Activated T-cell treated with anti-CD3 and anti-CD28 coated beads for 4 hours (primary cell): Measurements from ENCODE around the gene RAB8A.
"Not testable (repeated sequence)": the region's sequence is repeated elsewhere in the genome, so short reads cannot be mapped to it uniquely, and the experiment has no call there.

ENCODE experiments used
- DNase-seq: peaks from one replicate; pipeline ENCODE4 v3.0.0-alpha.2; 2020

Gene RAB8A

DNA sequence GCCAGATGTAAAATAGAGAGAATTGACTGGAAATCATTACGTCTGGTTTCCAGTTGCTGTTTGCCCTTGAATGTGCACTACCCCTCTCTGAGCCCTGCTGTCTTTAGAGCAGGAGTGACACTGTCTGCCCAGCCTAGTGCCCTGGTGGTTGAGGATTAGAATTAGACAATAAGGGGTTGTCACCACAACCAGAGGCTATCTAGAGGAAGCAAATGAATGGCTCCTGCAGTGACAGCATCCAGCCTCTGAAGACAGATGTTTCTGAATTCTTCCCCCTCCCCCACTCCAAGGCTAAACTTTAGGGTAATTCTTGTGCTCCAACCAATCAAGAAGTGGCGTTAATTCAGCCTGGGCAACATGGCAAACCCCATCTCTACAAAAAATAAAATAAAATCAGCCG lies 2.0 kb downstream of the RAB8A start:
- no peak for DNase-seq

DNA sequence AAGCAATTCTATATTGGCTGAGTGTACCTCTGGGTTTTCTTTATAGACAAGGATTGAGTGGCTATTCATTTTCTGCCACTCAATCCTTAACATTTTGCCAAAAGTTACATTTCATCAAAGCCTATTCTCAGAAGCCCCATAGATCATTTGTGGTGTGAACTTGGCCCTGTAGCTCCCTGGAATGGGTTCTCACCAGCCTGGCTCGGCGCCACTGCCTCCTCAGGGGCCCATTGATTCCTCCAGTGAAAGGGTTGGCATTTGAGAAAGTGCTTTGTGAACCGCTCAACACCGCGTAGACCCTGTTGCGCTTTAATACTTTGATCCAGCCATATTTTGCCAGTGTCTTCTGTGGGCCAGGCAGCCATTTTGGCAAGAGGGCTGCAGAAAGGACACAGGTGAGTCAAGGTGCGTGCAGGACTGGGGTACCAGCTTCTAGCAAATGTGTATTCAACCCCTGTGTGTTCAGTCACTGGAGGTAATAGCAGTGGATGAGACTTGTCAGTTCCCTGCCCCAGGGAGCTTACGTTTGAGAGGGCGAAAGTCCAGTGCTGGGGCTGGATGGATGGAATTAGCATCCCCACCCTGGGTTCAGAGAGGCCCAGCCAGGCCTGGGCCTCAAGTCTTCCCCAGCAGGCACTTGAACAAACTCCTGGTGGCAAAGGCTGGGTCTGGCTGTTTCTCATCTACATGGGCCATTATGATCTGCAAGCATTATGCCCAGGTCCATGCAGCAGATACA lies 3.8 kb downstream of the RAB8A start:
- no peak for DNase-seq

DNA sequence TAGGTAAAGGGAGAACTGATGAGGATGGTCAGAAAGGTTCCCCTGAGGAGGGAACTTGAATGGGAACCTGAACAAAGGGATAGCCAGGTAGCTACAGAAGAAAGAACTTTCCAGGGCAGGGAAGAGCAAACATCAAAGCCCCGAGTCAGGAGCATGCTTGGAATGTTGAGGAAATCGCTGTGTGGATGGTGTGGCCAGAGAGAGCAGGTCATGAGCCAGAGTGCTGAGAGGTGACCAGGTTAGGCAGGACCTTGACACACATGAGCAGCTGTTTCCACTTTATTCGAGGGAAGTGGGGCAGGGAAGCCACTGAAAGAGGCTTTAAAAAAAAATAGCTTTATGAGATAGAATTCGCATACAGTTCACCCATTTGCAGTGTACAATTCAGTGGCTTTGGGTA lies 4.4 kb downstream of the RAB8A start:
- DNase-seq, result no peak

DNA sequence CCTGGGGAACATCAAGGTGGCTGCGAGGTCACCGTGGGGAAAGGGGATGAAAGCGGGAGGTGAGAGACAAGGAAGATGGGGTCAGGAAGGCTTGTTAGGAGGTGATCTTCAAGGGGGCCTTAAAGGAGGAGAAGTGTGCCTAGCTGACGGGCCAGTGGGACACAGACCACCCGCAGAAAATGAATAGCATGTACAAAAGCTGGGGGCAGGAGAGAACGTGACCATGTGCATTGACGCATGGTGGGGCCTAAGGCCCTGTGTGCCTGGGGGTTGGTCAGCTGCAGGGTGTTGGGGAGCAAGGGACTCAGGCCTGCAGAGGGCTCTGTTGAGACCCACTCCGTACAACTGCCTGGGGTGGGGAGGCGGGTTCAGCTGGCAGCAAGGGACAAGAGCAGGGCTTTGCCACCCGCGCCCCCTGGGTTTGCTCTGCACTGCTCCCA lies 5.9 kb downstream of the RAB8A start:
- no peak for DNase-seq

DNA sequence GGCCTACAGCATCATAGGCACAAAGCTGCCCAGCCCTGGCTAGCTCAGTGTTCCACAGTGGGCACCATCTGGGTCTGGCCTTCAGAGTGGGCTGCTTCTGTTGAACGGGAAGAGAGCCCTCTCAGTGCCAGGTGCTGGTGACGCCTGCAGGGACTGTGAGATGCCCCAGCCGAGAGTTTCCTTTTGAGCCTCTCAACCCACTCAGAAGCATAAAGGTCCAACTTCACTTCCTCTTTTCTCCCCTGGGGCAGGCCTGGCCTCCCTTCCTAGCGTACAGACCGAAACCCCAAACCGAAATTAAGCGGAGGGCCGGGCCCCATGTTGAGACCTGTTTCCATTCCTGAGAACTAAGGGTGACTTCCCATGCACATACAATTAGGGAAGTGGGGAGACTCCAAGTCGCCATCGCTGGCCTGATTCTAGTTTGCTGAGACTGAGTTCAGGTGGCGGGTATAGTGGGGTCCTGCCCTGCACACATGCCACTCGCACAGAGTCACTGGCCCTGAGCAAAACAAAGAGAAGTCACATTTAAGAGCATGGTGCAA lies 6.9 kb downstream of the RAB8A start:
- no peak for DNase-seq

DNA sequence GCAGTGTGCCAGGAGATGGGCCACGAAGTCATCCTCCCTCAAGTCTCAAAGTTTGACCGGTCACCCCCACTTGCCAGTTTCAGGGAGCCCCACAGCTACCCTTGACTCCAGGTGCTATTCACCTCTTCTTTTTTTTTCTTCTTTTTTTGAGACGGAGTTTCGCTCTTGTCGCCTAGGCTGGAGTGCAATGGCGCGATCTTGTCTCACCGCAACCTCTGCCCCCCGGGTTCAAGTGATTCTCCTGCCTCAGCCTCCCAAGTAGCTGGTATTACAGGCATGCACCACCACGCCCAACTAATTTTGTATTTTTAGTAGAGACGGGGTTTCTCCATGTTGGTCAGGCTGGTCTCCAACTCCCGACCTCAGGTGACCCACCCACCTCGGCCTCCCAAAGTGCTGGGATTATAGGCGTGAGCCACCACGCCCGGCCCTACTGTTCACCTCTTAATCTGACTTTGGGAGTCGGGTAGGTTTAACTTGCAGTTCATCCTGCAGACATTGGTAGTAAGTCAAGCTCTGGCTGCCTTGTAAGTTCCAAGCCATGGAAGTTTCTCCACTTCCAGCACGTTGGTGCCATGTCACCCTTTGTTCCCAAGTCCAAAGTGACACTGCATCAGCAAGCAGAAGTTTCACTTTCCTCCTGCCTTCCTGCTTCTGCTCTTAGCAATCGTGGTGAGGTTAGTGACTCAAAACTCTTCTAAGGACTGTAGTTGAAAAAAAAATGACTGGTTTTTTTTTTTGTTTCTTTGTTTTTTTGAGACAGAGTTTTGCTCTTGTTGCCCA lies 7.6 kb downstream of the RAB8A start:
- DNase-seq, result not testable (repeated sequence)

DNA sequence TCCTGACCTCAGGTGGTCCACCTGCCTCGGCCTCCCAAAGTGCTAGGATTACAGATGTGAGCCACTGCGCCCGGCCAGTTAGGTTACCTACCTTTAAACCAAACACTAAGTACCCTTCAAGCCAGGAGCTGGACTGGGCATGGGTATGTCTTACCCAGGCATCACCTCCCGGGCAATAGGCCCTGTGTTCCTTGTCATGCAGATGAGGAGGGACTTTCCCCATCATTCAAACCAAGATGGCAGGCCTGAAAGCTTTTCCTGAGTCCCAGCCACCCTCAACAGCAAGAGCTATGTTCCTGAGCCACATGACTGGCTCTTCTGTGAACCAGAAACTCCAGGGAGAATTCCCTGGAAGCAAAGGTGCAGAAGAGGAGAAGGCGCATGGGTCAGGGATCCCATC lies 9.5 kb downstream of the RAB8A start:
- no peak for DNase-seq

DNA sequence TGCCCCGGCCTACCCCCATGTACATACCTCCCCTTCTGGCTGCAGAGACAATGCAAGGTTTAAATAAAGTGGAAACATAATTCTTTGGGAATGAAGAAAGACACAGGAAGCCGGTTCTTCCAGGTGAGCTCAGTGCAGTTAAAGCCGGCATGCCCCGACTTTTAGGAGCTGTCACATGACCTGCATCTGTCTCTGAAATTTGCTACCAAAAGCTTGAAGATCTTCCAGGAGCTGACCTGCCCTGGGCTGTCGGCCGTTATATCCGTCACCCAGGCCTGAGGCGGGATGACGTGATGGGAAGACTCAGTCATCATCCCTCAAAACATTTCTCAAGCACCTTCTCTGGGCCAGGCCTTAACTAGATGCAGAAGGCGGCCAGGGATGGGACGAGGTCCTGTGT lies 10.3 kb downstream of the RAB8A start:
- no peak for DNase-seq

DNA sequence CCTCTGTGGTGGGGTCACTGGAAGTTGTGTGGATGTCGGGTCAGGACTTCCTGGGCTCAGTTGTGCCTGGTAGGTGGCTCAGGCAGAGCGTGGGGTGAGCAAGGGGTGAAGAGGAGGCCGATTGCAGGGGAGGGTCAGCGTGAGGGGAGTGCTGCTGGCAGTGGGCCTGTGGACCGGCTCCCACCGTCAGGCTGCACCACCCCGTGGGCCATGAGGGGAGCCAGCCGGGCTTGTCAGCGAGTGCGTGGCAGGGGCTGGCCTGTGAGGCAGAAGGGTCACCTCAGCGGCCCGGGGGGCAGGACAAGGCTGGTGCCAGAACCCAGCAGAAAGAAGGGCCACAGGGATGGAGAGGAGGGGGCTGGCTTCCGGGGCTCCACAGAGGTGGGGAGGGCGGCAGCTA lies 13.3 kb downstream of the RAB8A start:
- DNase-seq, result no peak

DNA sequence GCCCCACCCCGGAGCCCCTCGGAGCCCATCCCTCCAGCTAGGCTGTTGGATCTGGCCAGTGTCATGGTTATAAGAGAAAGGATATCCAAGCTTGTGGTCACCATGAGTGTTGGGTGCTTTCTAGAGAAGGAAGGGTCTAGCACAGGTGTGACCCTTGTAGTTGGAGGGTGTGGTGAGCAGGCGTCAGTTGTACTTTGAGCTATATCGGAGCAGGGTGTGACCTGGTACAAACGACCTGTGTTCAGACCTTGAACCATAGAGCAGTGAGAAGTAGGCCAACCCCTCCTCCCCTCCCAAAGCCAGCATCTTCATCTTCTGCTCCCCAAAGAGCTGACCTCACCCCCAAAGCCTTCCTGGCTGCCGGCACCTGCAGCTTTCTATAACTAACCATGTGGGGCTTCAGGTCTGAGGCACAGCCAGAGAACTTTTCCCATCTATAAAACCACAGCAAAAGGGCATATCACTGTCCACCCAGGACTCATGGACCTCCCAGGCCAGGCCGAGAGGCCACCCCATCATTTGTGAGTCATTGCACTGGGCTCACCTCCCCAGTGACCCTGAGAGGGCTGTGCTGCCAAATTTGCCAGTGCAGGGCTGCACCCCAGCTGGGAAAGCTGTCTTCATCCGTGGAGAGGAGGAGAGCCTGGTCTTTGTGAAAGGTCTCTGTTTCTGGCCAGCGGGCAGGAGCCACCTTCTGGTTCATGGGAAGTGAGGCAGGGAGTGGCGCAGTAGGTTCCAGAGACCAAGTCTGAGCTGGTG lies 14.2 kb downstream of the RAB8A start:
- DNase-seq, result no peak

DNA sequence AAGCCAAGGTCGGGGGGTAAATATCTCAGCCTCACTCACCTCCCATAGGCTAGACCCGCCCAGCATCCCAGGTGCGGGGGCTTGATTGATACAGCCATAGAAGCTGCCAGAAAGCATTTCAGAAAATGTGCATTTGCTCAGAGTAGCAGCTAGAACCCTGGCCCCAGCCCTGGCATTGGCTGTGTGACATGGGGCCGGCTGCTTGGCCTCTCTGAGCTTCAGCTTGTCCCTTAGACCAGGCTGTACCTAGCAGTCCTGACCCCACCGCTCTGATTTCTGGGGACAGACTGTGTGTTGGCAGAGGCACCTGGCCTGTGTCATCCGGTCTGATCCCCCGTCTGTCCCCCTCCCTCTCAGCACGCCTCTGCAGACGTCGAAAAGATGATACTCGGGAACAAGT lies 15.4 kb downstream of the RAB8A start:
- no peak for DNase-seq

DNA sequence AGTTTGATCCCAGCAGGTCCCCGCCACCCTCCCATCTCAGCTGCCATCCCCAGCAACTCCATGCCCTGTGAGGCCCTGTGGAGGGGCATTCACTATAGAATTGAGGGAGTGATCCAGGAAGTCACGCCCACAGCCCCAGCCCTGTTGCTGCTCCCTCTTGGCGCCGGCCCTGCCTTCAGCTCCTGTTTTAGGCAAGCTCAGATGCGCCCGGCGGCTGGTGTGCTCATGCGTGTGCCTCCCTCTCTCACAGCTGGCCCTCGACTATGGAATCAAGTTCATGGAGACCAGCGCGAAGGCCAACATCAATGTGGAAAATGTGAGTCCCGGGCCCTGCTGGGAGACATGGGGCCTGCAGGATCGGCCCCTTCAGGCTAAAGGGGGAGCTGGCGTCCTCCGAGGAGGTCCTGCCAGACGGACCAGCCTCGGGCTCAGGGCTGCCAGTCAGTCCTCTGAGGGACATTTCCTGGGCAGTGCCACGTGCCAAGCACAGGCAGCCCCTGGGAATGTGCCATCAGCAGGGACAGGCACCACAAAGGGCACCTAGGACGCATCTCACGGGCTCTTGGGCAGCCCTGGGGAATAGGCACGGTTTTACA lies 16.2 kb downstream of the RAB8A start:
- DNase-seq, result no peak

DNA sequence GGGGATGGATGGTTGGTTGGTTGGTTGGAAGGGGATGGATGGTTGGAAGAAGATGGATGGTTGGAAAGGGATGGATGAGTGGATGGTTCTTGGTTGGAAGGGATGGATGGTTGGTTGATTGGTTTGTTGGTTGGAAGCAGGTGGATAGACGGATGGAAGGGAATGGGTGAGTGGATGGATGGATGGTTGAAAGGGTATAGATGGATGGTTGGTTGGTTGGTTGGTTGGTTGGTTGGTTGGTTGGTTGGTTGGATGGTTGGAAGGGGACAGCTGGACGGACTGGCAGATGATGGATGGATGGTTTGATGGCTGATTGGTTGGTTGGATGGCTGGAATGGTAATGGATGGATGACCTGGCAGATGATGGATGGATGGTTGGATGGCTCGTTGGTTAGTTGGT lies 20.0 kb downstream of the RAB8A start:
- no peak for DNase-seq

DNA sequence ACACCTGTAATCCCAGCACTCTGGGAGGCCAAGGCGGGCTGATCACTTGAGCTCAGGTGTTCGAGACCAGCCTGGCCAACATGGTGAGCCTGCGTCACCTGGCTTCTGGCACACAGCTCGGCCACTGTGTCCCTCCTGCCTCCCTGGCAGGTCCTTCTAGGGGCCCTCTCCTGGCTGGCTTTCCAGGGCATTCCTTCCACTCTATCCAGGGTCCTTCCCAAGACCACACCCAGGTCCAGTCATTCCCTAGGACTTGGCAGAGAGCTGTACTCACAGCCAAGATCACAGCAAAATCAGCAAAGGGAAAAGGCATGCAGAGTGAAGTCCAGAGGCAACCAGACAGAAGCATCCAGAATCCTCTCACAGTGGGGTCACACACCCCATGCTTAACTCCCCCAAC lies 22.1 kb downstream of the RAB8A start:
- no peak for DNase-seq

DNA sequence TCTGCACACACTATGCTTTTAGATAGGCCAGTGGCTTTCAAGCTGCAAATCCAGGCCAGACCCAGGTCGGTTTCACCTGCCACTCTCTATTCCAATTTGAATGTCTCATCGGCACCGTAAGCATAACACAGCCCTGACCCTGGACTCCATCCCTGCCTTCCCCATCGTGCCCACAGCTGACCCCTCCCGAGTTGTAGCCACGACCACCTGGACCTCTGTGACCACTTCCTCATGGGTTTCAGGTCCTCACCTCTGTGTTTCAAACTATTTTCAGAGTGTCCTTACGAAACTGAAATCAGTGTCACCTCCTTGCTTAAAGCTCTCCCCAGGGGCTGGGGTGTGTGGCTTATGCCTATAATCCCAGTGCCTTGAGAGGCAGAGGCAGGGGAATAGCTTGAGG lies 22.8 kb downstream of the RAB8A start:
- DNase-seq, result no peak

DNA sequence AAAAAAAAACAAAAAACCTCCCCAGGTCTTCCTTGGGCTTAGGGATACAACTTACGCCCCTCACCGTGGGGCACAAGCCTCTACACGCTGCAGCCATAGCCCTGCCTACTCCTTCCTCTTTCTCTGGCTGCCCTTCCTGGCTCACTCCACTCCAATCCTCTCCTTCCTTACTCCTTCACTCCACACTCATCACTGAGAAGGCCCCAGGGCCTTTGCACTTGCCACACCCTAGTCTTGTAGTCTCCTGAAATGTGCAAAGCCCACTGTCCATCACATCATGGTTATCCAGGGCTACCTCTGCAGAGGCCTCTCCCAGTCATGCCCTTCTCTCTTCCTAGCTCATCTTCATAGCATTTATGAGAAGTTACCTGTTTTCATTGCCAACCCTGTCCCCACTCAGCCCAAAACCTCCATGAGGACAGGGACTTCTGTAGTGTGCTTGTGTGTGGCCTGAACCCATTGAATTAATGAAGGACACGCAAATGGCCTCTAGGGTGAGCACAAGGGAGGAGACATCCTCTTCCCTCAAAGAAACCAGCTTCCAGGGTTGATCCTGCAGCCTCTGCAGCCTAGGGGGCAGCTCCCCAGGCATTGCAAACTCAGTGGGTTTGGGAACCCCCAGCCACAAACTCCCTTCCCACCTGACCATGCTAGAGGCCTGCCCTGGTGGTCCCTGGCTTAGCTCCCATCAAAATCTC lies 23.9 kb downstream of the RAB8A start:
- DNase-seq, result no peak

DNA sequence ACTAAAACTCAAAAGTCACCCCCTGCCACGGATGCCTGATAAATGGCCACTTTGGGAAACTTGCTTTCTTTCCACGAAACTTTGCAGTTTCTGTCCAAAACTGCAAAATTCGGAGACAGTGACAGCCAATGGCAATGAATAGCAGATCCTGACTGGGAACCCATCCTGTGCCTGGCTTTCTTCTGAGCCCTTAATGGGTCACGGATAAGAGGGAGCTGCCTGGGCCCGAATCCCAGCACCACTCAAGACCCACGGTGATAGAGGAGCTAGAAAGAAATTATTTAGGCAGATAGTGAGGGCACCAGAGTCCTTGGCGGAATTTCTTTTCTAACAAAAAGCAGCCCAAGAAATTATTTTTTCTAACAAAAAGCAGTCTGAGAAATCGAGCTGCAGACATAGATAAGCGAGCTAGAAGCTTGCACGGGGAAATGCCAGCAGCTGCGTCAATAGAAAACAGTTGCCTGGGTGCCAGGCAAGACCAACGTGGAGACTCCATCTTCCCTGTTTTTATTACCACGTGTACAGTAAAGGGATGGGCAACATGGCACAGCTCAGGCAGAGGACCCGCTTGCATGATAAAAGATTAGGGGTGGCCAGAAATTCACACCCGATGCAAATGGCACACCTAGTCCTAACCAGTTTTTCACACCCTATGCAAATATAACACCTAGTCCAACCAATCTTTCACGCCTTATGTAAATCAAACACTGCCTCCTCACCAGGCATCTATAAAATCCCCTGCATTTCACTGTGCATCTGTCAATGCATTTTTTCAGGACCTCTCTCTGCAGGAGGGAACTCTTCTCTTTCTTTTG lies 24.7 kb downstream of the RAB8A start:
- no peak for DNase-seq

DNA sequence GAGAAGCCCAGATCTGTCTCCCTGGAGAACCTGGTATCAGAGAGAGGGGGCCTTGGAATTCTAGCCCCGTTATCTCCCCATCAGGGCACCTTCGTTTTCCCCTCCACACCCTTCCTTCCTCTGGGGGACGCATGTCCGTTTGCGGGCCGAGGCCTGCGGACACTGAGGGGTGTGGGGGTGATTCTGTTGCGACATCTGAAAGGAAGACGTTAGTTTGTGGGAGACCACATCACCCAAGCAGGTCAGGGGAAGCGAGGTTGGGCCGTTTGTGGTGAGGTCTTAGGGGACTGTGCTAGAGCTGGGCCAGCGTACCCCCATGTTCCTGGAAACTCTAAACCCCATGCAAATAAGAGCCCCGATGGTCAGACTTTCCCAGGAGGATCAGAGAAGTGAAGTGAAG lies 28.1 kb downstream of the RAB8A start:
- DNase-seq, result no peak

DNA sequence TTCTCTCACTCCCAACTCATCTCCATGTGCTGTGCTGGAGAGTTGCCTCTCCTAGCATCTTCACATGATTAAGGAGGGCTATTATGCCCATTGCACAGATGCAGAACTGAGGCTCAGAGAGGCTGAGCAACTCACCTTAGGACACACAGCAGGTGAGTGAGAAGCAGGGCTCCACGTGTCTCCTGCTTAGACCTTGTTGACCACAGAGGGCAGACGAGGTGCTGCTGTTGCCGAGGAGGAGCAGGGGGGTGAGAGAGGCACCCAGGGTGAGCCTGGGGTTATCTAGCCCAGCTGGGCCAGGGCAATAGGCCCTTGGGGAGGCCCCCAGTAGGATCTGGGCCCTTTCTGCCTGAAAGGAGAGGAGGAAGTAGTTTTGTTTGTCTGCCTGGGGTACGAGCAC lies 29.4 kb downstream of the RAB8A start:
- DNase-seq, result no peak

DNA sequence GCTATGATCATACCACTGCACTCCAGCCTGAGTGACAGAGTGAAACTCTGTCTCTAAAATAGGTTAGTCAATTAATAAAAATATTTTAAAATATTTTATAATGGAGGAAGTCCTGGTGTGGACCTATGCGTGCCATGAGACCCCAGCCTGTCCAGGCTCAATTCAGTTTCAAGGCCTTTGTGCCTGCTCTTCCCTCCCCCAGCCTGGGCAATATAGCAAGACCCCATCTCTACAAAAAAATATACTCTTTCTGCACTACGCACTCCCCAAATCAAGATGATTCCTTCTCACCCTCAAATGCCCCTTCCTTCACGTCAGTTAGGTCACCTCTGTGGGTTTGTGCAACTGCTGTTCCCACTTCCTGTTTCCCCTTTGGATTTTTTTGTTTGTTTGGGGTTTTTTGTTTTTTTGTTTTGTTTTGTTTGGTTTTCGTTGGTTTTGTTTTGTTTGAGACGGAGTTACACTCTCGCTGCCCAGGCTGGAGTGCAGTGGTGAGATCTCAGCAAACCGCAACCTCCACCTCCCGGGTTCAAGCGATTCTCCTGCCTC lies 30.4 kb downstream of the RAB8A start:
- DNase-seq, result no peak
